ENCODE data around the gene HDHD5.

DNA sequence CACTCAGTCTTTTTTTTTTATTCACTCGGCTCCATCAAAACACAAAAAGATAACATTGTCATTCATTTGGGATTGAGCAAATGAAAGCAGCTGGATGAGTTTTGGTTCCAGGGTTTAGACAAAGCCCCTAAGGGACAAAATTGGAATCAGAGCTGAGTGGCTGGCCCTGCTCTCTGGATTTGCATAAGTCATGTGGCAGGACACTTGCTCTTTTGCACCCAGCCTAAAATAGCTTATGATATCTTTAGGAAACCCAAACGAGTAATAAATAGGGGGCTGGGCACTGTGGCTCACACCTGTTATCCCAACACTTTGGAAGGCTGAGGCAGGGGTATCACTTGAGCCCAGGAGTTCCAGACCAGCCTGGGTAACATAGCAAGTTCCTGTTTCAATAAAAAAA is 27.0 kb downstream of the HDHD5 start:
- TF ChIP-seq ZC3H10 (CRISPR knock-in tag; IDR thresholded peaks at IDR 0.05), result no peak
- TF ChIP-seq, protein P1, sequence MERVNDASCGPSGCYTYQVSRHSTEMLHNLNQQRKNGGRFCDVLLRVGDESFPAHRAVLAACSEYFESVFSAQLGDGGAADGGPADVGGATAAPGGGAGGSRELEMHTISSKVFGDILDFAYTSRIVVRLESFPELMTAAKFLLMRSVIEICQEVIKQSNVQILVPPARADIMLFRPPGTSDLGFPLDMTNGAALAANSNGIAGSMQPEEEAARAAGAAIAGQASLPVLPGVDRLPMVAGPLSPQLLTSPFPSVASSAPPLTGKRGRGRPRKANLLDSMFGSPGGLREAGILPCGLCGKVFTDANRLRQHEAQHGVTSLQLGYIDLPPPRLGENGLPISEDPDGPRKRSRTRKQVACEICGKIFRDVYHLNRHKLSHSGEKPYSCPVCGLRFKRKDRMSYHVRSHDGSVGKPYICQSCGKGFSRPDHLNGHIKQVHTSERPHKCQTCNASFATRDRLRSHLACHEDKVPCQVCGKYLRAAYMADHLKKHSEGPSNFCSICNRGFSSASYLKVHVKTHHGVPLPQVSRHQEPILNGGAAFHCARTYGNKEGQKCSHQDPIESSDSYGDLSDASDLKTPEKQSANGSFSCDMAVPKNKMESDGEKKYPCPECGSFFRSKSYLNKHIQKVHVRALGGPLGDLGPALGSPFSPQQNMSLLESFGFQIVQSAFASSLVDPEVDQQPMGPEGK (CRISPR knock-in tag; IDR thresholded peaks at IDR 0.05; ENCODE audit: borderline replicate concordance), result no peak
- TF ChIP-seq BACH2 (CRISPR knock-in tag; IDR thresholded peaks at IDR 0.05; ENCODE audit: borderline replicate concordance), result no peak
- TF ChIP-seq ZFP3 (CRISPR knock-in tag; IDR thresholded peaks at IDR 0.05), result no peak
- no peak for TF ChIP-seq TCF4 (CRISPR knock-in tag; IDR thresholded peaks at IDR 0.05; ENCODE audit: borderline replicate concordance)
- TF ChIP-seq, protein P2, sequence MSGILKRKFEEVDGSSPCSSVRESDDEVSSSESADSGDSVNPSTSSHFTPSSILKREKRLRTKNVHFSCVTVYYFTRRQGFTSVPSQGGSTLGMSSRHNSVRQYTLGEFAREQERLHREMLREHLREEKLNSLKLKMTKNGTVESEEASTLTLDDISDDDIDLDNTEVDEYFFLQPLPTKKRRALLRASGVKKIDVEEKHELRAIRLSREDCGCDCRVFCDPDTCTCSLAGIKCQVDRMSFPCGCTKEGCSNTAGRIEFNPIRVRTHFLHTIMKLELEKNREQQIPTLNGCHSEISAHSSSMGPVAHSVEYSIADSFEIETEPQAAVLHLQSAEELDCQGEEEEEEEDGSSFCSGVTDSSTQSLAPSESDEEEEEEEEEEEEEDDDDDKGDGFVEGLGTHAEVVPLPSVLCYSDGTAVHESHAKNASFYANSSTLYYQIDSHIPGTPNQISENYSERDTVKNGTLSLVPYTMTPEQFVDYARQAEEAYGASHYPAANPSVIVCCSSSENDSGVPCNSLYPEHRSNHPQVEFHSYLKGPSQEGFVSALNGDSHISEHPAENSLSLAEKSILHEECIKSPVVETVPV (CRISPR knock-in tag; IDR thresholded peaks at IDR 0.05), result no peak
- no peak for TF ChIP-seq PPARA (CRISPR knock-in tag; IDR thresholded peaks at IDR 0.05; ENCODE audit: borderline replicate concordance)
- TF ChIP-seq TOX (CRISPR knock-in tag; IDR thresholded peaks at IDR 0.05; ENCODE audit: borderline replicate concordance), result no peak
- TF ChIP-seq ZNF565 (CRISPR knock-in tag; conservative IDR thresholded peaks at IDR 0.05; ENCODE audit: low read depth), result no peak
- TF ChIP-seq, protein P3, sequence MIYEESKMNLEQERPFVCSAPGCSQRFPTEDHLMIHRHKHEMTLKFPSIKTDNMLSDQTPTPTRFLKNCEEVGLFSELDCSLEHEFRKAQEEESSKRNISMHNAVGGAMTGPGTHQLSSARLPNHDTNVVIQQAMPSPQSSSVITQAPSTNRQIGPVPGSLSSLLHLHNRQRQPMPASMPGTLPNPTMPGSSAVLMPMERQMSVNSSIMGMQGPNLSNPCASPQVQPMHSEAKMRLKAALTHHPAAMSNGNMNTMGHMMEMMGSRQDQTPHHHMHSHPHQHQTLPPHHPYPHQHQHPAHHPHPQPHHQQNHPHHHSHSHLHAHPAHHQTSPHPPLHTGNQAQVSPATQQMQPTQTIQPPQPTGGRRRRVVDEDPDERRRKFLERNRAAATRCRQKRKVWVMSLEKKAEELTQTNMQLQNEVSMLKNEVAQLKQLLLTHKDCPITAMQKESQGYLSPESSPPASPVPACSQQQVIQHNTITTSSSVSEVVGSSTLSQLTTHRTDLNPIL (CRISPR knock-in tag; IDR thresholded peaks at IDR 0.05; ENCODE audit: low read depth), result no peak
- TF ChIP-seq ESRRG (CRISPR knock-in tag; IDR thresholded peaks at IDR 0.05), result no peak
- no peak for TF ChIP-seq GLIS3 (CRISPR knock-in tag; IDR thresholded peaks at IDR 0.05)
- TF ChIP-seq ARNTL (CRISPR knock-in tag; IDR thresholded peaks at IDR 0.05; ENCODE audit: borderline replicate concordance, low read depth), result no peak
- no peak for TF ChIP-seq SNAI2 (CRISPR knock-in tag; IDR thresholded peaks at IDR 0.05)
